Measurements from ENCODE around the gene TRAPPC8. TPM values are rescaled to one million over a fixed set of nuclear protein-coding genes. Genes with fewer than 3 reads are reported as not detected.

Gene TRAPPC8
- total RNA-seq (2022) (19.8 and 21.1 TPM in 2 replicates), Bru-seq, nascent RNA (percentile 73 among the genes with signal in this experiment), BruChase-seq, experiment 1, labeled RNA remaining after a 2-hour chase (percentile 76 among the genes with signal in this experiment), BruChase-seq, experiment 2, labeled RNA remaining after a 6-hour chase (percentile 76 among the genes with signal in this experiment)
- long read RNA-seq, full-length matches to known transcripts, result 1 of 7 reads
- long read RNA-seq, partial matches to known transcripts, result 5 of 7 reads
- long read RNA-seq, other reads (novel, unspliced or antisense), result 1 of 7 reads

GRCh38 chr18:31942999-31943877 is at the start of gene TRAPPC8:
TRAPPC8 (minus strand) TSS chr18:31943128; CDS start chr18:31942764, 364 bp downstream.
- POLR2A ChIA-PET, result interaction anchor here (0.6 to 1.1 kb wide), 5 partner anchors 76 to 843 kb away, joined by 3 to 6 read pairs (median 6); partner anchors contain the start of gene RNF138
- TSS peak; percentile 91 for BruUV-seq (replicated peaks)
- intact Hi-C loops (cut with micrococcal nuclease; ENCODE audit: unreplicated experiment), result loop anchor here (1.0 kb wide), 1 partner anchor 149 kb away; no protein-coding TSS in a partner anchor

GRCh38 chr18:31990823-31991222 is 47.9 kb upstream of the TRAPPC8 start:
- Mint-ChIP-seq H3K27me3 (ENCODE audit: insufficient read depth, unreplicated experiment) (no peaks in the 10 kb centered on the region), H3K4me3 (ENCODE audit: unreplicated experiment) (no peak overlapping the region), H3K4me1 (ENCODE audit: low read depth, unreplicated experiment) (no peaks in the 10 kb centered on the region), H3K9me3 (ENCODE audit: unreplicated experiment) (no peaks in the 10 kb centered on the region), H3K36me3 (ENCODE audit: insufficient read depth, unreplicated experiment) (no peaks in the 10 kb centered on the region), H3K27ac (ENCODE audit: unreplicated experiment) (no peak overlapping the region)
- ChIA-PET POLR2A (no interaction called here), CTCF (no interaction called here)
- BruUV-seq (replicated peaks), result no TSS peak
- Histone ChIP-seq H3K4me1 (no peaks in the 10 kb centered on the region), H3K4me3 (ENCODE audit: low read depth, low read length) (no peak overlapping the region), H3K27me3 (replicated peaks; ENCODE audit: control insufficient read depth, insufficient read depth, low read length) (no peaks in the 10 kb centered on the region), H3K9me3 (no peaks in the 10 kb centered on the region), H3K36me3 (ENCODE audit: control insufficient read depth, insufficient read depth, low read length) (no peaks in the 10 kb centered on the region)
- no peak for TF ChIP-seq CTCF (IDR thresholded peaks at IDR 0.05; ENCODE audit: insufficient read depth in 1 of 2, low read depth in 1 of 2, low read length in 1 of 2, severe bottlenecking in 1 of 2, unreplicated experiment in 1 of 2)
- no peak for DNase-seq
- intact Hi-C loops (cut with micrococcal nuclease; ENCODE audit: unreplicated experiment), result no loop called here

More at GRCh38 chr18:31942999-31943877, at the start of gene TRAPPC8:
- Mint-ChIP-seq H3K27me3 (ENCODE audit: insufficient read depth, unreplicated experiment) (no peaks in the 10 kb centered on the region), H3K9me3 (ENCODE audit: unreplicated experiment) (no peaks in the 10 kb centered on the region), H3K4me3 (ENCODE audit: unreplicated experiment) (peak within 1 kb of the TSS; percentile 89), H3K27ac (ENCODE audit: unreplicated experiment) (peak within 1 kb of the TSS; percentile 99), H3K4me1 (ENCODE audit: low read depth, unreplicated experiment) (peaks cover 6% of the 10 kb centered on the region), H3K36me3 (ENCODE audit: insufficient read depth, unreplicated experiment) (peaks cover 6% of the 10 kb centered on the region)
- peak; percentile 91 to 96 for DNase-seq
- peak within 1 kb of the TSS; percentile 79 for H3K4me3 ChIP-seq (ENCODE audit: low read depth, low read length)
- CTCF ChIA-PET, result interaction anchor here (1.0 to 1.5 kb wide), 2 partner anchors 34 to 129 kb away, joined by 7 to 8 read pairs; no protein-coding TSS in a partner anchor
- no peak for TF ChIP-seq CTCF (IDR thresholded peaks at IDR 0.05; ENCODE audit: insufficient read depth in 1 of 2, low read depth in 1 of 2, low read length in 1 of 2, severe bottlenecking in 1 of 2, unreplicated experiment in 1 of 2)
- H3K27me3 ChIP-seq (replicated peaks; ENCODE audit: control insufficient read depth, insufficient read depth, low read length), result no peaks in the 10 kb centered on the region
- H3K9me3 ChIP-seq, result no peaks in the 10 kb centered on the region
- no peaks in the 10 kb centered on the region for H3K36me3 ChIP-seq (ENCODE audit: control insufficient read depth, insufficient read depth, low read length)
- H3K4me1 ChIP-seq, result no peaks in the 10 kb centered on the region

- H3K9me3 ChIP-seq, result no peaks in the 10 kb centered on the region
- ChIA-PET CTCF (no interaction called here), POLR2A (no interaction called here)
- BruUV-seq (replicated peaks), result no TSS peak
- Mint-ChIP-seq H3K36me3 (ENCODE audit: insufficient read depth, unreplicated experiment) (no peaks in the 10 kb centered on the region), H3K27me3 (ENCODE audit: insufficient read depth, unreplicated experiment) (no peaks in the 10 kb centered on the region), H3K27ac (ENCODE audit: unreplicated experiment) (no peak overlapping the region), H3K4me1 (ENCODE audit: low read depth, unreplicated experiment) (no peaks in the 10 kb centered on the region), H3K4me3 (ENCODE audit: unreplicated experiment) (no peak overlapping the region), H3K9me3 (ENCODE audit: unreplicated experiment) (no peaks in the 10 kb centered on the region)
- H3K4me1 ChIP-seq, result no peaks in the 10 kb centered on the region
- H3K36me3 ChIP-seq (ENCODE audit: control insufficient read depth, insufficient read depth, low read length), result no peaks in the 10 kb centered on the region
- H3K4me3 ChIP-seq (ENCODE audit: low read depth, low read length), result no peak overlapping the region
- intact Hi-C loops (cut with micrococcal nuclease; ENCODE audit: unreplicated experiment), result no loop called here
- no peaks in the 10 kb centered on the region for H3K27me3 ChIP-seq (replicated peaks; ENCODE audit: control insufficient read depth, insufficient read depth, low read length)
- TF ChIP-seq CTCF (IDR thresholded peaks at IDR 0.05; ENCODE audit: insufficient read depth in 1 of 2, low read depth in 1 of 2, low read length in 1 of 2, severe bottlenecking in 1 of 2, unreplicated experiment in 1 of 2), result no peak
- DNase-seq, result no peak
Measured at GRCh38 chr18:31983976-31984375, 41.0 kb upstream of the TRAPPC8 start.
